ENCODE results near the gene SLC9A9.
"Not testable (repeated sequence)": the region's sequence is repeated elsewhere in the genome, so short reads cannot be mapped to it uniquely, and the experiment has no call there.

SLC9A9 gene

GRCh38 chr3:143847787-143848631, at the start of gene SLC9A9:
TSS of gene SLC9A9 (minus strand) at chr3:143848468. CDS start at chr3:143848322, 146 bp downstream.
- no peak for DNase-seq (ENCODE audit: low read depth in 1 of 2, low spot score in 1 of 2)

GRCh38 chr3:143897576-143898295, 49.5 kb upstream of the SLC9A9 start:
- no peak for DNase-seq (ENCODE audit: low read depth in 1 of 2, low spot score in 1 of 2)

- no peak for DNase-seq (ENCODE audit: low read depth in 1 of 2, low spot score in 1 of 2)
These were observed 48.2 kb upstream of the SLC9A9 start for GRCh38 chr3:143896486-143896885.

GRCh38 chr3:143895805-143896204, 47.5 kb upstream of the SLC9A9 start:
- no peak for DNase-seq (ENCODE audit: low read depth in 1 of 2, low spot score in 1 of 2)

- no peak for DNase-seq (ENCODE audit: low read depth in 1 of 2, low spot score in 1 of 2)
These were observed 40.6 kb upstream of the SLC9A9 start for GRCh38 chr3:143888846-143889245.

- DNase-seq (ENCODE audit: low read depth in 1 of 2, low spot score in 1 of 2) = no peak
These were observed 39.9 kb upstream of the SLC9A9 start for GRCh38 chr3:143888166-143888565.

- DNase-seq (ENCODE audit: low read depth in 1 of 2, low spot score in 1 of 2) = no peak
These were observed 37.6 kb upstream of the SLC9A9 start for GRCh38 chr3:143885780-143886427.

GRCh38 chr3:143884861-143885260, 36.6 kb upstream of the SLC9A9 start:
- DNase-seq (ENCODE audit: low read depth in 1 of 2, low spot score in 1 of 2) = no peak

GRCh38 chr3:143883151-143883550, 34.9 kb upstream of the SLC9A9 start:
- DNase-seq (ENCODE audit: low read depth in 1 of 2, low spot score in 1 of 2) = no peak

- no peak for DNase-seq (ENCODE audit: low read depth in 1 of 2, low spot score in 1 of 2)
These were observed 32.8 kb upstream of the SLC9A9 start for GRCh38 chr3:143881095-143881494.

- no peak for DNase-seq (ENCODE audit: low read depth in 1 of 2, low spot score in 1 of 2)
These were observed 27.3 kb upstream of the SLC9A9 start for GRCh38 chr3:143875546-143875945.

GRCh38 chr3:143873553-143873952, 25.3 kb upstream of the SLC9A9 start:
- not testable (repeated sequence) for DNase-seq (ENCODE audit: low read depth in 1 of 2, low spot score in 1 of 2)

- DNase-seq (ENCODE audit: low read depth in 1 of 2, low spot score in 1 of 2) = no peak
These were observed 17.0 kb upstream of the SLC9A9 start for GRCh38 chr3:143865302-143865701.

- no peak for DNase-seq (ENCODE audit: low read depth in 1 of 2, low spot score in 1 of 2)
These were observed 11.4 kb upstream of the SLC9A9 start for GRCh38 chr3:143859465-143860203.

- DNase-seq (ENCODE audit: low read depth in 1 of 2, low spot score in 1 of 2) = no peak
These were observed 8.1 kb upstream of the SLC9A9 start for GRCh38 chr3:143856252-143856970.

GRCh38 chr3:143855183-143855582, 6.9 kb upstream of the SLC9A9 start:
- DNase-seq (ENCODE audit: low read depth in 1 of 2, low spot score in 1 of 2) = no peak

- DNase-seq (ENCODE audit: low read depth in 1 of 2, low spot score in 1 of 2) = no peak
These were observed 3.2 kb upstream of the SLC9A9 start for GRCh38 chr3:143851331-143852017.

GRCh38 chr3:143850877-143851276, 2.6 kb upstream of the SLC9A9 start:
- DNase-seq (ENCODE audit: low read depth in 1 of 2, low spot score in 1 of 2) = no peak

- DNase-seq (ENCODE audit: low read depth in 1 of 2, low spot score in 1 of 2) = no peak
These were observed 1.7 kb upstream of the SLC9A9 start for GRCh38 chr3:143849854-143850549.
